ENCODE results near the gene YES1. TPM values are rescaled to one million over a fixed set of nuclear protein-coding genes. Genes with fewer than 3 reads are reported as not detected.

YES1 gene
- total and polyA plus RNA-seq, 2 donors (not counting 3 experiments of a cell fraction or from before 2014, with no cell fraction given), result 16.5 to 92.3 TPM

- dilution Hi-C loops (cut with MboI; ENCODE audit: extremely low pct_ligation_motif_present, low sequenced_read_pairs), result no loop called here
- no peak overlapping the region for H3K27ac ChIP-seq (ENCODE audit: insufficient read depth, low read depth, low read length)
- CTCF ChIA-PET, result interaction anchor here (1.3 to 2.0 kb wide), 5 partner anchors 9 to 67 kb away, joined by 4 to 22 read pairs (median 6); no protein-coding TSS in a partner anchor
These were observed 3.5 kb downstream of the YES1 start for GRCh38 chr18:808502-808901.

More at GRCh38 chr18:808502-808901, 3.5 kb downstream of the YES1 start:
- Histone ChIP-seq H3K36me3 (ENCODE audit: control insufficient read depth in 2 of 2, extremely low read depth in 1 of 2, insufficient read depth in 2 of 2, low read length in 2 of 2) (no peaks in the 10 kb centered on the region), H4K20me1 (replicated peaks; ENCODE audit: control insufficient read depth, extremely low read depth, insufficient read depth, low read length) (peaks cover 18% of the 10 kb centered on the region), H3K4me3 (replicated peaks in 1 of 3; ENCODE audit: insufficient read depth in 1 of 3, low read depth in 1 of 3, low read length in 3 of 3) (peak overlapping the region in 1 of 3 experiments; percentile 47), H2AFZ (ENCODE audit: low read depth, low read length) (no peak overlapping the region), H3K4me2 (ENCODE audit: insufficient read depth, low read length) (peak overlapping the region; percentile 90), H3K9me3 (replicated peaks; ENCODE audit: control insufficient read depth, insufficient read depth, low read length) (no peaks in the 10 kb centered on the region), H3K27me3 (ENCODE audit: control insufficient read depth in 2 of 2, insufficient read depth in 2 of 2, low read length in 2 of 2) (no peaks in the 10 kb centered on the region), H3K9ac (replicated peaks; ENCODE audit: extremely low read depth, insufficient read depth, low read length) (no peak overlapping the region), H3K9me1 (replicated peaks; ENCODE audit: control insufficient read depth, extremely low read depth, insufficient read depth, low read length) (no peaks in the 10 kb centered on the region), H3K79me2 (ENCODE audit: control insufficient read depth, insufficient read depth, low read length) (peaks cover 85% of the 10 kb centered on the region), H3K4me1 (ENCODE audit: control insufficient read depth, extremely low read depth, insufficient read depth, low read length) (peaks cover 51% of the 10 kb centered on the region)
- BruUV-seq (replicated peaks), result no TSS peak
- POLR2A ChIA-PET, result no interaction called here
- intact Hi-C loops (cut with micrococcal nuclease), result no loop called here
- TF ChIP-seq CTCF (IDR thresholded peaks at IDR 0.05; ENCODE audit: extremely low read depth in 1 of 2, insufficient read depth in 1 of 2, low read depth in 1 of 2, low read length in 2 of 2) (no peak), MYC (IDR thresholded peaks at IDR 0.05; ENCODE audit: low read depth, low read length) (no peak), POLR2A (IDR thresholded peaks at IDR 0.05; ENCODE audit: low read depth, low read length) (no peak), JUN (IDR thresholded peaks at IDR 0.05; ENCODE audit: borderline replicate concordance, insufficient read depth, insufficient read length, low read depth) (no peak), POLR2AphosphoS5 (IDR thresholded peaks at IDR 0.05; ENCODE audit: insufficient read depth, low read depth, low read length) (no peak), MAX (IDR thresholded peaks at IDR 0.05; ENCODE audit: insufficient read depth, insufficient read length) (no peak), GATA2 (IDR thresholded peaks at IDR 0.05; ENCODE audit: insufficient read depth, insufficient read length, low read depth, low read length) (no peak), EZH2 (IDR thresholded peaks at IDR 0.05; ENCODE audit: borderline replicate concordance, low read depth, low read length, severe bottlenecking) (no peak), FOS (IDR thresholded peaks at IDR 0.05; ENCODE audit: borderline replicate concordance, insufficient read depth, low read length) (no peak)
- FAIRE-seq, result no peak
- DNase-seq (ENCODE audit: low read depth, low spot score), result no peak

All from endothelial cell of umbilical vein (primary cell).